Measurements from ENCODE around the gene HES2. TPM values are rescaled to one million over a fixed set of nuclear protein-coding genes. Genes with fewer than 3 reads are reported as not detected.
"Not testable (repeated sequence)": the region's sequence is repeated elsewhere in the genome, so short reads cannot be mapped to it uniquely, and the experiment has no call there.

HES2 gene
- total and polyA plus RNA-seq, 4 donors = 0.26 to 5.0 (median 2.7) TPM

DNA sequence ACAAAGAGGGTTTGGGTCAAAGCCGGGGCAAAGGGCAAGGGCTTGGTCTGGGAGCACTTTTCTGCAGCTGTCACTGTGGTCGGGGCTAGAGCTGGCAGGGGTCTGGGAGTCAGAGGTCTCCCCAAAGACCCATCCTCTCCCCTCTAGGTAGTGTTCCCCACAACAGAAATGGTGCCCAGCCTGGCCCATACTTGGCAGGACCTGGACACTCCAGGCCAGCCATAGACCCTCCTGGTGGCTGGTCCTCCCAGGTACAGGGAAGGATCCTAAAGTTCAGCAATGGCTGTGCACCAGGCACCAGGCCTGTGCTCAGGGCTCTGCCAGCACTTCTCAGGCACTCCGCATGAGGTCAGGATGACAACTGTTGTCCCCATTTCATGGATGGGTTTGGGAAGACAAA lies 15.8 kb upstream of the HES2 start:
- peaks cover 0 to 12% (median 5%) of the 10 kb centered on the region in 3 donors for H3K27me3 ChIP-seq (ENCODE audit: control insufficient read depth in 3 of 3, insufficient read depth in 3 of 3, low read length in 2 of 3)
- no peak for ATAC-seq (ENCODE audit: insufficient read depth, low FRiP score)
- 77 to 78% methylated on average over 3 of the region's 3 CpGs for WGBS, 2 donors

DNA sequence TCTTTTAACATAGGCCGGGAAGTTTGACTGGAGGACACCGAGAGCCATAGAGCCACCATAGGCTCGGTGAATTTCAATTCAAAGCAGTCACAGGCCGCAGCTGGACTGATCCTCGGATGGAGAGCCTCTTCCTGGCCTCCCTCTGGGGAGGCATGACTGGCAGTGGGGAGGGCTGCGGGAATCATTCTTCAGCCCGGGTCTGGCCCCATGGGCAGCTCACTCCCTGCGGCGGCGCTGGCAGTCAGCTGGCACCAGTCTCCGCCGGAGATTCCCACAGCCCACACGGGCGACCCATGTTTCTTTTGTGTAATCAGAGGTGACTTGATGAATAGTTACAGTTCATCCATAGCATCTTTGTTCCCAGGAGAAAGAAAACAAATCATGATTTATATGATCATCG lies 15.4 kb upstream of the HES2 start:
- ATAC-seq (ENCODE audit: insufficient read depth, low FRiP score) (no peak), DNase-seq (no peak)
- Histone ChIP-seq H3K9me3 (ENCODE audit: control insufficient read depth in 4 of 4, insufficient read depth in 3 of 4, low read length in 3 of 4) (no peaks in the 10 kb centered on the region), H3K27me3 (ENCODE audit: control insufficient read depth in 3 of 3, insufficient read depth in 3 of 3, low read length in 2 of 3) (peaks cover 0 to 14% (median 5%) of the 10 kb centered on the region in 3 donors), H3K9ac (ENCODE audit: insufficient read depth in 1 of 2, low read length in 2 of 2) (no peak overlapping the region), H3K4me1 (ENCODE audit: control insufficient read depth in 5 of 5, insufficient read depth in 5 of 5, low read length in 5 of 5) (no peaks in the 10 kb centered on the region), H3K36me3 (ENCODE audit: control insufficient read depth in 4 of 4, insufficient read depth in 4 of 4, low read length in 4 of 4) (no peaks in the 10 kb centered on the region), H3K27ac (ENCODE audit: low read depth in 1 of 2, low read length in 1 of 2) (no peak overlapping the region), H3K4me3 (no peak overlapping the region)
- TF ChIP-seq, protein P1, sequence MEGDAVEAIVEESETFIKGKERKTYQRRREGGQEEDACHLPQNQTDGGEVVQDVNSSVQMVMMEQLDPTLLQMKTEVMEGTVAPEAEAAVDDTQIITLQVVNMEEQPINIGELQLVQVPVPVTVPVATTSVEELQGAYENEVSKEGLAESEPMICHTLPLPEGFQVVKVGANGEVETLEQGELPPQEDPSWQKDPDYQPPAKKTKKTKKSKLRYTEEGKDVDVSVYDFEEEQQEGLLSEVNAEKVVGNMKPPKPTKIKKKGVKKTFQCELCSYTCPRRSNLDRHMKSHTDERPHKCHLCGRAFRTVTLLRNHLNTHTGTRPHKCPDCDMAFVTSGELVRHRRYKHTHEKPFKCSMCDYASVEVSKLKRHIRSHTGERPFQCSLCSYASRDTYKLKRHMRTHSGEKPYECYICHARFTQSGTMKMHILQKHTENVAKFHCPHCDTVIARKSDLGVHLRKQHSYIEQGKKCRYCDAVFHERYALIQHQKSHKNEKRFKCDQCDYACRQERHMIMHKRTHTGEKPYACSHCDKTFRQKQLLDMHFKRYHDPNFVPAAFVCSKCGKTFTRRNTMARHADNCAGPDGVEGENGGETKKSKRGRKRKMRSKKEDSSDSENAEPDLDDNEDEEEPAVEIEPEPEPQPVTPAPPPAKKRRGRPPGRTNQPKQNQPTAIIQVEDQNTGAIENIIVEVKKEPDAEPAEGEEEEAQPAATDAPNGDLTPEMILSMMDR (IDR thresholded peaks at IDR 0.05; ENCODE audit: control extremely low read depth, extremely low read depth) = no peak
- WGBS, 2 donors = 81 to 93% methylated on average over 14 to 15 of the region's 15 CpGs

More for the DNA sequence above, 15.8 kb upstream of the HES2 start:
- H3K4me3 ChIP-seq = no peak overlapping the region
- no peak overlapping the region for H3K27ac ChIP-seq (ENCODE audit: low read depth in 1 of 2, low read length in 1 of 2)
- DNase-seq = no peak
- H3K9ac ChIP-seq (ENCODE audit: insufficient read depth in 1 of 2, low read length in 2 of 2) = no peak overlapping the region
- H3K4me1 ChIP-seq (ENCODE audit: control insufficient read depth in 5 of 5, insufficient read depth in 5 of 5, low read length in 5 of 5) = no peaks in the 10 kb centered on the region
- H3K9me3 ChIP-seq (ENCODE audit: control insufficient read depth in 4 of 4, insufficient read depth in 3 of 4, low read length in 3 of 4) = no peaks in the 10 kb centered on the region
- TF ChIP-seq, protein P1 (IDR thresholded peaks at IDR 0.05; ENCODE audit: control extremely low read depth, extremely low read depth) = no peak
- H3K36me3 ChIP-seq (ENCODE audit: control insufficient read depth in 4 of 4, insufficient read depth in 4 of 4, low read length in 4 of 4) = no peaks in the 10 kb centered on the region

DNA sequence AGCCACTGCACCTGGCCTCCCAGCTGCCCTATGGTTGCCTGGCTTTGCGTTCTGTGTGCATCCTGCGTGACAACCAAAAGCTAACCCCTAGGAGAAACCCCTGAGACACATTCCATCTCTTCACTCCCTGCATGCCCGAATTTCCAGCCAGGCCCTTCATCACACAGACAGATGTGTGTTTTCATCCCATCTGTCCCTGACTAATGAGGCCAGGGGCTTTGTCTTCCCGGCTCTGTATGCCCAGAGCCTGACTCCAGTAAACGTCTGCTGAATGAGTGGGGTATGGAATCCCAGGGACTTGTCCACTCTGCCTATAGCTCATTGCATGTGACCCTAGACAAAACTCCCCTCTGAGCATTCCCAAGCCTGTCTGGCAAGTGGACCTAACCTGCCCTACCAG lies 14.5 kb upstream of the HES2 start:
- Histone ChIP-seq H3K9ac (ENCODE audit: insufficient read depth in 1 of 2, low read length in 2 of 2) (no peak overlapping the region), H3K27ac (ENCODE audit: low read depth in 1 of 2, low read length in 1 of 2) (no peak overlapping the region), H3K36me3 (ENCODE audit: control insufficient read depth in 4 of 4, insufficient read depth in 4 of 4, low read length in 4 of 4) (no peaks in the 10 kb centered on the region), H3K4me3 (no peak overlapping the region), H3K4me1 (ENCODE audit: control insufficient read depth in 5 of 5, insufficient read depth in 5 of 5, low read length in 5 of 5) (no peaks in the 10 kb centered on the region), H3K9me3 (ENCODE audit: control insufficient read depth in 4 of 4, insufficient read depth in 3 of 4, low read length in 3 of 4) (no peaks in the 10 kb centered on the region), H3K27me3 (ENCODE audit: control insufficient read depth in 3 of 3, insufficient read depth in 3 of 3, low read length in 2 of 3) (peaks cover 0 to 11% (median 3%) of the 10 kb centered on the region in 3 donors)
- ATAC-seq (ENCODE audit: insufficient read depth, low FRiP score) (no peak), DNase-seq (no peak)
- 71 to 85% methylated on average over 5 of the region's 5 CpGs for WGBS, 2 donors
- TF ChIP-seq, protein P1 (IDR thresholded peaks at IDR 0.05; ENCODE audit: control extremely low read depth, extremely low read depth) = no peak

DNA sequence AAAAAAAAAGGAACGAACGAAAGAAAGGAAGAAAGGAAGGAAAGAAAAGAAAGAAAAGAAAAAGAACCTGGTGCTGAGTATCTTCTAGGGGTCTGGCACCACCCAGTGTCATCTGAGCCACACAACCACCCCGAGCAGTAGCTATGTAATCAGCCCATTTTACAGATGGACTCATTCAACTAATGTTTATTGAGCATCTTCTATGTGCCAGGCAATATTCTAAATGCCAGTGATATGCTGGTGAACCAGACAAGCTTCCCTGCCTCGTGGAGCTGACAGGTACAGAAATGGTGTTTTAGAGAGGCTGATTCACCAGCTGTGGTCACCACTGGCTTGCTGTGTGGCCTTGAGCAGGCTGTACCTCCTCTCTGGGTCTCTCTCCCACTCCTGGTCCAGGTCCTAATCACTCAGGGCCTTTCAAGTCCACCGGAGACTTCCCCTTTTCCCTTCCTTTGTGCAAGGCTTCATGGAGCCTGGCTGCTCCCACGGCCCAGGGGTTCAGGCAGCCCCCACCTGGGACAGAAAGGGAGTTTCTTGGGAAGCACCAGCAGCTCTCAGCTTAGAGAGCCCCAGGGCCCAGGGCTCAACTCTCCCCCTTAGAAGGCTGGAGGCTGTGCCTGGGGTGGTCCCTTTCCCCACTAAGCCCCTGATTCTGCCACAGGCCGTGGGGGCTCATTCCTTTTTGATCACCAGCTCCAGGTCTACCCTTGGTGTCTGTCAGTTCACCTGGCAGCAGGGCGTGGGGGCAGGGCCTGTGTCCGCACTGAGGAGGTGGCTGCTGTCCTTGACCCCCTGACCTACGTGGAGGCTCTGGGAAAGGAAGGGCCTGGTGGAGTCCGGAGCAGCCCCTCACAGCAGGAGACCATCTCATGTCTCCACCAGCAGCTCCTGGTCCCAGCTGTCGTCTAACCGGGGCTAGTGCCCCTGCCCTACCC lies 12.2 kb upstream of the HES2 start:
- not testable (repeated sequence) for H3K4me3 ChIP-seq; H3K4me1 ChIP-seq (ENCODE audit: control insufficient read depth in 5 of 5, insufficient read depth in 5 of 5, low read length in 5 of 5); H3K36me3 ChIP-seq (ENCODE audit: control insufficient read depth in 4 of 4, insufficient read depth in 4 of 4, low read length in 4 of 4); H3K9me3 ChIP-seq (ENCODE audit: control insufficient read depth in 4 of 4, insufficient read depth in 3 of 4, low read length in 3 of 4); H3K27ac ChIP-seq (ENCODE audit: low read depth in 1 of 2, low read length in 1 of 2); H3K9ac ChIP-seq (ENCODE audit: insufficient read depth in 1 of 2, low read length in 2 of 2); DNase-seq; ATAC-seq (ENCODE audit: insufficient read depth, low FRiP score)
- H3K27me3 ChIP-seq (ENCODE audit: control insufficient read depth in 3 of 3, insufficient read depth in 3 of 3, low read length in 2 of 3) = peaks cover 0 to 11% (median 5%) of the 10 kb centered on the region in 3 donors
- WGBS, 2 donors = 69% methylated on average over 12 to 13 of the region's 13 CpGs

DNA sequence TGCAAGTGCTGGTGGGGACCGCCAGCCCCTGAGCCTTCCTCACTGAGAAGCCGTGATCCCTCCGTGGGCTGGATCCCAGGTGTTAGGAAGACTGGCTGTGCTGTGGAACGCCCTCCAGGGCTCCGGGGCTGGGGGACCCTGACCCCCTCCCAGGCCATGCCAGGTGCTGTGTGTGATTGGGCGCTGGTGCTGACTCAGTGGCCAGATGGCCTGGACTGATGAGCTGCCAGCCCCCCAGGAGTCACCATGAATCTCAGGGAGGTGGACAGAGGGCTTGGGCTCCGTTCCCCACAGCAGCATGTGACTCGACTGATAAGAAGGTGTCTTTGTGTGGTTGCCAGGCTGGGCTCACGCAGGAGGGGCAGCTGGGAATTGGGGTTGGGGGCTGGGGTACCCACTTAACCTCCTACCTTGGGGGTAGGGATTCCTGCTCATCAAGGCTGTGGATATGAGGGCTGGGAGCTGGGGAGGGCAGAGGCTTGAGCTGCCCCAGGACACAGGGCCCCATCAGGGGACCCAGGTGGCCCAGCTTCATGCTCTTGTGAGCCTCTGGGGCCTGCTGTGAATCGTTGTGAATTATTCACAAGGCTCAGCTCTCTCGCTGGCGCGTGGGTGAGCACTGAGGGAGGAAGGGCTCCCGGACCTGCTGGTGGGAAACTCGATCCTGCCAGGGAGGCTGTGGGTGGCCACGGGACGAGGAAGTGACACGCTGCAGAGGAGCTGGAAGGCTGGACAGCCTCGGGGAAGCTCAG lies 10.1 kb upstream of the HES2 start:
- peaks cover 10 to 29% (median 15%) of the 10 kb centered on the region in 3 donors for H3K27me3 ChIP-seq (ENCODE audit: control insufficient read depth in 3 of 3, insufficient read depth in 3 of 3, low read length in 2 of 3)
- not testable (repeated sequence) for ATAC-seq (ENCODE audit: insufficient read depth, low FRiP score); H3K36me3 ChIP-seq (ENCODE audit: control insufficient read depth in 4 of 4, insufficient read depth in 4 of 4, low read length in 4 of 4); H3K9me3 ChIP-seq (ENCODE audit: control insufficient read depth in 4 of 4, insufficient read depth in 3 of 4, low read length in 3 of 4); H3K27ac ChIP-seq (ENCODE audit: low read depth in 1 of 2, low read length in 1 of 2); H3K4me1 ChIP-seq (ENCODE audit: control insufficient read depth in 5 of 5, insufficient read depth in 5 of 5, low read length in 5 of 5); H3K9ac ChIP-seq (ENCODE audit: insufficient read depth in 1 of 2, low read length in 2 of 2); H3K4me3 ChIP-seq; DNase-seq
- WGBS, 2 donors = 36 to 48% methylated on average over 18 to 19 of the region's 19 CpGs

Measured in lung (tissue), 12 donors.